ENCODE results near the gene SH3GL1. TPM values are rescaled to one million over a fixed set of nuclear protein-coding genes. Genes with fewer than 3 reads are reported as not detected.

The SH3GL1 gene
- total RNA-seq, 2 donors from 2014 or later: 40.9 to 53.4 TPM

- H3K9me3 Mint-ChIP-seq: no peaks in the 10 kb centered on the region
Observed at GRCh38 chr19:4373601-4374497, 26.5 kb downstream of the SH3GL1 start.

DNA sequence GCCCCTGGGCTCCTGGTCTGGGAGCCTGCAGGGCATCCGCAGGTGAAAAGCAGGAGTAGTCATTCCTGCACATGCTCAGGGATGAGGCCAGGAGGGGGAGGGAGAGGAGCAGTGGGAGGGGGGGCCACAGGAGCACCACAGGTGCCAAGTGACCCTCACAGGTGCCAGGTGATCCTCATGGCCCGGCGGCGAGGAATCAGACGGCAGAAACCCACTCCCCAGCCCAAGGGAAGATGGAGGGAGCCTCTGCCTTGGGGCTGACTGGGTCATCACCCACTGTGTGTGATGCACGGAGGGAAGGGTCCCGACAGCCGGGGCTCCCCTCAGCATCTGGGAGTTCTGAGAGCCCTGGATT lies 27.4 kb downstream of the SH3GL1 start:
- Mint-ChIP-seq H3K9me3 (no peaks in the 10 kb centered on the region), H3K27ac (no peak overlapping the region), H3K36me3 (no peaks in the 10 kb centered on the region)
- no peak for DNase-seq (ENCODE audit: low spot score in 2 of 2)
- ATAC-seq: no peak

More at GRCh38 chr19:4373601-4374497, 26.5 kb downstream of the SH3GL1 start:
- Mint-ChIP-seq H3K36me3 (no peaks in the 10 kb centered on the region), H3K27ac (peak overlapping the region; percentile 65 to 94)
- no peak for ATAC-seq
- no peak for DNase-seq (ENCODE audit: low spot score in 2 of 2)

- no peaks in the 10 kb centered on the region for H3K9me3 Mint-ChIP-seq
- H3K27ac Mint-ChIP-seq: peak overlapping the region; percentile 22 to 59
- H3K36me3 Mint-ChIP-seq: no peaks in the 10 kb centered on the region
- no peak for ATAC-seq
- DNase-seq (ENCODE audit: low spot score in 2 of 2): no peak
Observed at GRCh38 chr19:4372165-4373012, 28.0 kb downstream of the SH3GL1 start.

- no peaks in the 10 kb centered on the region for H3K36me3 Mint-ChIP-seq
- H3K9me3 Mint-ChIP-seq: no peaks in the 10 kb centered on the region
- ATAC-seq (no peak), DNase-seq (ENCODE audit: low spot score in 2 of 2) (no peak)
- H3K27ac Mint-ChIP-seq: peak overlapping the region; percentile 22 to 97
Observed at GRCh38 chr19:4371247-4372164, 28.8 kb downstream of the SH3GL1 start.

GRCh38 chr19:4370418-4371041 lies 29.8 kb downstream of the SH3GL1 start:
- Mint-ChIP-seq H3K36me3 (no peaks in the 10 kb centered on the region), H3K9me3 (no peaks in the 10 kb centered on the region), H3K27ac (peak overlapping the region; percentile 65 to 97)
- DNase-seq (ENCODE audit: low spot score in 2 of 2) (no peak), ATAC-seq (no peak)

DNA sequence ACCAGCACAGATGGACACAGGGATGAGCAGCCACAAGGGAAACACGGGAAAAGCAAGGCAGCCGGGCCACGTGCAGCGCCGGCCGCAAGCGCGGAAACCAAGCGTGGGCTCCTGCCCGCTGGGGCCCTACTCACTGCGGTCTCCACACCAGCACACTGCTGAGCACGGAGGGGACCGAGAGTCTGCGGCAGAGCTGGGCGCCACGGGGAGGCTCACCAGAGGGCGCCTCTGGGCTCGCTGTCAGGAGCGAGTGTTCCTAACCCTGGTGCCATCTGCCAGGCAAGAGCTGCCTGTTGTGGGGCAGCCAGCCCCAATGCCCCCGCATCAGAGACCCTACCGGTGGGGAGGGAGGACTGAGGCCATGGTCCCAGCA lies 30.5 kb downstream of the SH3GL1 start:
- peak; percentile 71 to 89 for DNase-seq (ENCODE audit: low spot score in 2 of 2)
- H3K27ac Mint-ChIP-seq: peak overlapping the region; percentile 84 to 97
- no peaks in the 10 kb centered on the region for H3K9me3 Mint-ChIP-seq
- no peaks in the 10 kb centered on the region for H3K36me3 Mint-ChIP-seq
- ATAC-seq: peak; percentile 79

- peak; percentile 77 to 84 for ATAC-seq
- peak overlapping the region; percentile 84 to 97 for H3K27ac Mint-ChIP-seq
- DNase-seq (ENCODE audit: low spot score in 2 of 2): peak; percentile 74 to 94
Observed at GRCh38 chr19:4369109-4369887, 31.0 kb downstream of the SH3GL1 start.

GRCh38 chr19:4368128-4368820 lies 32.1 kb downstream of the SH3GL1 start:
- Mint-ChIP-seq H3K9me3 (no peaks in the 10 kb centered on the region), H3K36me3 (no peaks in the 10 kb centered on the region), H3K27ac (peak overlapping the region; percentile 47 to 97)
- DNase-seq (ENCODE audit: low spot score in 2 of 2): no peak
- peak in 1 of 2 donors; percentile 4 for ATAC-seq

More at GRCh38 chr19:4369109-4369887, 31.0 kb downstream of the SH3GL1 start:
- Mint-ChIP-seq H3K9me3 (no peaks in the 10 kb centered on the region), H3K36me3 (no peaks in the 10 kb centered on the region)

DNA sequence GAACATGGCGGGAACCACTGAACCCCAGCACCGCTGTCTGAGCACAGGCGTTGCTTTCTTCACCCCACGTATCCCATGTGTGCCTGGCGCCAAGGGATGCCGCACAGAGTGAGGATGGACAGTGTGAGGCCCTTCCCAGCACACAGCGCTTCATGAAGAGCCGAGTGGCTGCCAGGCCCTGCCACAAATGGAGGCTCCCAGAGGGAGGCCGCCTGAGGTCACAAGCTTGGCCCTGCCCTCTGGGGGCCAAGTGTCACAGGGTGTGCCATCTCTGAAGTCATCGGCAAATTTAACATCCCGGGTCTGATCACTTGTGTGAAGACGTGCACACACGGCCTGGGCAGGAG lies 32.6 kb downstream of the SH3GL1 start:
- DNase-seq (ENCODE audit: low spot score in 2 of 2) (no peak), ATAC-seq (no peak)
- Mint-ChIP-seq H3K9me3 (no peaks in the 10 kb centered on the region), H3K27ac (peak overlapping the region; percentile 55 to 97), H3K36me3 (no peaks in the 10 kb centered on the region)

DNA sequence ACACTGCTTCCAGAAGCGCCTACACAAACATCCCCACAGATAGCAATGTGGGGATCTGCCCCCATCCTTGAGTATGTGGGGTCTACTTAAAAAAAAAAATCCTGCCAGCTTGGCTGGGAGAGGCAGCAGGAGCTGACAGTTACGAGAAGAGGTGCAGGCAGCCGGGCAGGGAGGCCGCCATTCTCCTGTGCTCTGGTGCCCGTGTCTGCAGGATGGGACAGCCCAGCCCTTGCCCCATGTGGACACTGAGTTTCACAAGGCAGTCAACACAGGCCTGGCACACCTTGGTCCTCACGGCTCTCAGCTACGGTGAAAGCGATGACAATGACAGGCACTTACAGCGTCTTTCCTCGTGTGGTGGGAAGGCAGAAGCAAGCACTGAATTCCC lies 33.0 kb downstream of the SH3GL1 start:
- no peak for ATAC-seq
- H3K27ac Mint-ChIP-seq: peak overlapping the region in 1 of 2 donors; percentile 97
- H3K9me3 Mint-ChIP-seq: no peaks in the 10 kb centered on the region
- DNase-seq (ENCODE audit: low spot score in 2 of 2): no peak
- no peaks in the 10 kb centered on the region for H3K36me3 Mint-ChIP-seq

DNA sequence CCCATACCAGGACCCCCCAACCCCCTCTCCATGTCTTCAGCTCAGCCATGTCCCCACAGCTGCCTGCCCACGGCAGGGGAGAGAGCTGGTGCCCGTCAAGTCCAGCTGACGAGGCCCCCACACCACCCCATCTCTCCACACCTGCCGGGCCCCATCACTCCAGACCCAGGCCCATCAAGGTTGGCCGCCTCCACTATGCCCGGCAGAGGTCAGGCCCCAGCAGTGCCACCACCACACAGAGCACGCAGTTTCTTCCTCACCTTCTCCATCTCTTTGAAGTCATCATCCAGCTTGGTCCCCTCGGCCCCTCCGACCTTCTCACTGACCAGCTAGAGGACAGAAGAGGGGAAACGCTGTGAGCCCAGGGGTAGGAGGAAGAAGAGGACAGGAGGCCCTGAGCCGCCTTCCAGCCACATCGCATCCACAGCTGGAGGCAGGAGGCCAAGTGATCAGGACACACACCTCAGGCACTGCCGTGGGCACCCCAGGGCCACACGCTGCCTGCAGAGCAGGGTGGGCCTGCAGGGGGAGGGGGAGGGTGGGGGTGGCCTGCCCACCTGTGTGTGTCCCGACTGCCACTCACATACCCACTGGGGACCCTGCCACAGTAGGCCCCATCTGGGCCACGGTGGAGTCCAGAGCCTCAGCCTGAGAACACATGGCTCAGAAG lies 33.5 kb downstream of the SH3GL1 start:
- Mint-ChIP-seq H3K36me3 (no peaks in the 10 kb centered on the region), H3K27ac (peak overlapping the region; percentile 32 to 82), H3K9me3 (no peaks in the 10 kb centered on the region)
- ATAC-seq (no peak), DNase-seq (ENCODE audit: low spot score in 2 of 2) (no peak)

DNA sequence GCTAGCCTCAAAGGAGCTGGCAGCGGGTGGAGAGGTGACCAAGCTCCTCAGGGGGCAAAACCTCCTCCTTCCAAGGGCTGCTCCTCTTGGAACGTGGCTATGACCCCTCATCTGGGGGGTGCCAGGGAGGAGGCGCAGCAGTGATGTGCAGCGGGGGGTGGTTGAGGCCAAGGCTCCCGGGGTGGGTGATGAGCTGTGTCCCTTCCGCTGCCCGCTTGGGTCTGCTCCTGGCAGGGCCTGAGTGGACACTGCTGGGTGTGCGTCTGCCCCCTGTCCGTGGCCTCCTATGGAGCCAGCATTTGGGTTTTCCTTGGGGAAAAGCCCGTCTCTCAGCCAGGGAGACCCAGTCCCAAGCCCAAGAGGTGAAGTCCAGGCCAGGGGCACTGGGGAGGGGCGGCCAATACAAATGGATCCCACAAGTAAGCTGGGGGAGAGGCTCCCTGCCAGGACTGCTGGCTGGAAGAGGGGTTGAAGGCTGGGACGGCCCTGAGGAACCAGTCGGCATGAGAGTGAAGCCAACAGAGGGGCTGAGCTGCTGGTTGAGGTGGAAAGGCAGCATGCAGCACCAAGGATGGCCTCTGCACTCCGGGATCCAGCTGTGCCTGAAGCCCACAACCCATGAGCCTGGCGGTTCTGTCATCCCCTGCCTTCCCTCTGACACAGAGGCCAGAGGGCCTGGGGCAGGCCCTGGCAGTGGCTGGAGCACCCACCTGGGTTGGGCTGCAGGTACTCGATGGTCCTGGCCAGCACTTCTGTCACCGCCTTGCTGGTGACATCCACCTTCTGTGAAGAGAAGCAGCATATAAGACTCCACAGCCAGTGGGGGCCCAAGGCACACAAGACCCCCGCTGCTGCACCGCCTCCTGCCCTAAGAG lies 34.3 kb downstream of the SH3GL1 start:
- DNase-seq (ENCODE audit: low spot score in 2 of 2) (no peak), ATAC-seq (no peak)
- no peaks in the 10 kb centered on the region for H3K36me3 Mint-ChIP-seq
- no peaks in the 10 kb centered on the region for H3K9me3 Mint-ChIP-seq
- H3K27ac Mint-ChIP-seq: peak overlapping the region; percentile 32 to 82

DNA sequence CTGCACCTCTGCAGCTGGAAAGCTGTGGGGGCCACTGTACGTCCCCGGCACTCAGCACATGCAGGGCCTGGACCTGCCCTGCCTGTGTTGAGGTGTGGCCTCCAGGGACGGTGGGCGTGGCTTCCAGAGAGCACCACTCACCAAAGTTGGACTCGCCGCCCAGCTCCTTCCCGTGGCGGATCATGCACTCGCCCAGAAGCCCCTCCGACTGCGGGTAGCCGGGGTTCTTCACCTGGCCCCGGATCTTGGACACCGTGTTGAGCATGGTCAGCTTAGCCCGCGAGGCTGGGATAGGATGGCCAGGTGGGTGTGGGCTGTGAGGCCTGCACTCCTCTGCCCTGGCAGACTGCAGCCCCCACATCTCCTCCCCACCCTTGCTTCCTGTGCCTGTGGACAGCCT lies 35.0 kb downstream of the SH3GL1 start:
- H3K9me3 Mint-ChIP-seq: no peaks in the 10 kb centered on the region
- peak overlapping the region in 1 of 2 donors; percentile 32 for H3K27ac Mint-ChIP-seq
- DNase-seq (ENCODE audit: low spot score in 2 of 2) (no peak), ATAC-seq (no peak)
- H3K36me3 Mint-ChIP-seq: no peaks in the 10 kb centered on the region
